ENCODE results near the gene BRINP3.
"Not testable (repeated sequence)": the region's sequence is repeated elsewhere in the genome, so short reads cannot be mapped to it uniquely, and the experiment has no call there.

BRINP3 gene

DNA sequence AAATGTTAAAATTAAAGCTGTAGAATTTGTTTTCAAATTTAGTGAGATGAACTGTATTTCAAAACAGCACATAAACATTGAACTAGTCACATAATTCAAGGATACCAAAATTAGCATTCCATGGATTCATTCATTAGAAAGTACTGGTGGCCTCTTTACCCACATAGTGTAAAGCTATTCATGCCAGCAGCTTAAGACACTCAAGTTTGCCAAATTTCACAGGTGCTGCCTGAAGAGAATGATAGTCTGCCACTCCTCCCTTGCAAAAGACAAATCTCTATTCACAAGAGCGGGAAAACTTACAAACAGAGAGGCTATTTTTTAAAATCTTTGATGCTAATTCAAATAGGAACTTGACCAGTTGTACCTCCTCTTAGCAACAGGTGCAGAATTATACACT, 337.0 kb downstream of the BRINP3 start:
- TF ChIP-seq, protein P1, sequence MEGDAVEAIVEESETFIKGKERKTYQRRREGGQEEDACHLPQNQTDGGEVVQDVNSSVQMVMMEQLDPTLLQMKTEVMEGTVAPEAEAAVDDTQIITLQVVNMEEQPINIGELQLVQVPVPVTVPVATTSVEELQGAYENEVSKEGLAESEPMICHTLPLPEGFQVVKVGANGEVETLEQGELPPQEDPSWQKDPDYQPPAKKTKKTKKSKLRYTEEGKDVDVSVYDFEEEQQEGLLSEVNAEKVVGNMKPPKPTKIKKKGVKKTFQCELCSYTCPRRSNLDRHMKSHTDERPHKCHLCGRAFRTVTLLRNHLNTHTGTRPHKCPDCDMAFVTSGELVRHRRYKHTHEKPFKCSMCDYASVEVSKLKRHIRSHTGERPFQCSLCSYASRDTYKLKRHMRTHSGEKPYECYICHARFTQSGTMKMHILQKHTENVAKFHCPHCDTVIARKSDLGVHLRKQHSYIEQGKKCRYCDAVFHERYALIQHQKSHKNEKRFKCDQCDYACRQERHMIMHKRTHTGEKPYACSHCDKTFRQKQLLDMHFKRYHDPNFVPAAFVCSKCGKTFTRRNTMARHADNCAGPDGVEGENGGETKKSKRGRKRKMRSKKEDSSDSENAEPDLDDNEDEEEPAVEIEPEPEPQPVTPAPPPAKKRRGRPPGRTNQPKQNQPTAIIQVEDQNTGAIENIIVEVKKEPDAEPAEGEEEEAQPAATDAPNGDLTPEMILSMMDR (conservative IDR thresholded peaks at IDR 0.05): no peak
- no peak for TF ChIP-seq ZFX (IDR thresholded peaks at IDR 0.05)
- no peak overlapping the region for H3K27ac ChIP-seq

- TF ChIP-seq, protein P1 (conservative IDR thresholded peaks at IDR 0.05): no peak
- no peak for TF ChIP-seq ZFX (IDR thresholded peaks at IDR 0.05)
- H3K27ac ChIP-seq: no peak overlapping the region
Observed at GRCh38 chr1:190138702-190139101, 339.0 kb downstream of the BRINP3 start.

DNA sequence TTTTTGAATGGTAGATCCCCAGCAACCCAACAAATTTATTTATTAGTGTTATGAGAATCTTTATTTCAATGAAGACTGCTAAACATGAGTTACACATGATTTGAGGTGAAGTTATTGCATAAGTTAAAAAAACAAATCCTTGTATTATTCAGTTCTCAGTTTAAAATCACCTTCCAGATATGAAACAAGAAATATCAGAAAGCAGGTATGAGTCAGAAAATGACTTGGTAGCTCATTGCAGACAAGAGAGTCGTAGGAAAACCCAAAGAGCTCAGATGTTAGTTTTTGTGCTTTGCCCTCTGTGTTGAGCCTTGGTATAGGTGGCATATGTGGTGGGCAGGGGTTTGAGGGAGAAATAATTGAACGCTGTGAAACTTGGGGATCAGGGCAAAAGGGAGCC, 339.4 kb downstream of the BRINP3 start:
- no peak overlapping the region for H3K27ac ChIP-seq
- TF ChIP-seq, protein P1 (conservative IDR thresholded peaks at IDR 0.05): no peak
- TF ChIP-seq ZFX (IDR thresholded peaks at IDR 0.05): no peak

GRCh38 chr1:190129366-190129765, 348.3 kb downstream of the BRINP3 start:
- no peak for TF ChIP-seq ZFX (IDR thresholded peaks at IDR 0.05)
- TF ChIP-seq, protein P1 (conservative IDR thresholded peaks at IDR 0.05): no peak
- no peak overlapping the region for H3K27ac ChIP-seq

GRCh38 chr1:190126728-190127127, 350.9 kb downstream of the BRINP3 start:
- TF ChIP-seq ZFX (IDR thresholded peaks at IDR 0.05): no peak
- TF ChIP-seq, protein P1 (conservative IDR thresholded peaks at IDR 0.05): no peak
- no peak overlapping the region for H3K27ac ChIP-seq

DNA sequence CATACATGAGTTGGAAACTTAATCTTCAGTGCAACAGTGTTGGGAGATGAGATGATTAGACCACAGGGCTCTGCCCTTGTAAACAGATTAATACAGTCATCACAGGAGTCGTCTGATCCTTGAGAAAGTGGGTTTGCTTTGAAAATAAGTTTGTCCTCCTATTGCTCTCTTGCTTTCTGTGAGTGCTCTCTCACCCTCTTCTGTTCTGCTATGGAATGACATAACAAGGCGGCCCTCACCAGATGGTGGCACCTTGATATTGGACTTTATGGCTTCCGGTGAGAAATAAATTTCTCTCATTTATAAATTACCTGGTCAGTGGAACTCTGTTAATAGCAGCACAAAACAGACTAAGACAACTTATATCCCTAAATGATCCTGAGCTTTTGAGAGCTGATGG, 353.6 kb downstream of the BRINP3 start:
- TF ChIP-seq, protein P1 (conservative IDR thresholded peaks at IDR 0.05): peak; percentile 15
- no peak for TF ChIP-seq ZFX (IDR thresholded peaks at IDR 0.05)
- H3K27ac ChIP-seq: no peak overlapping the region

- H3K27ac ChIP-seq: not testable (repeated sequence)
Observed at GRCh38 chr1:190120564-190120963, 357.1 kb downstream of the BRINP3 start.

DNA sequence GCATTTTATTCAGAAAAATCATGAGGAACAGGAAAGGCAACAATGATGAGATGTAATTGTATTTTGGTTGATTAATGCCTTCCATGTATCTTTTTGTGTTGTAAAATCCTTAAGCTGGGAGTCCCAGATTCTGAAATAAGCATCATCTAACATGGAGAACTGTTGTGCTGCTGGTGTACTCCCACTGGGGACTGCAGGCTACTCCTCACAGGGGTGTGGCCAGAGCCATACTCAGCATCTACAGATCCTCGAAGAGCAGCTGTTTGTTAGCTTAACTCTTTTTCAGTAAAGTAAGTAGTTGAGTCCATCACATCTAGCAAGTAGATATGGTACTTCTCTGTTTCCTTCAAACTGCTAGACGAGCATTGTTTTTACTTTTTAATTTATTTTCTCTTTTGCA, 358.0 kb downstream of the BRINP3 start:
- no peak overlapping the region for H3K27ac ChIP-seq
- TF ChIP-seq, protein P1 (conservative IDR thresholded peaks at IDR 0.05): no peak
- no peak for TF ChIP-seq ZFX (IDR thresholded peaks at IDR 0.05)

Measured in C4-2B (cell line).